Upper lobe of left lung (tissue), 6 donors: ENCODE measurements around the gene ALLC. TPM values are rescaled to one million over a fixed set of nuclear protein-coding genes. Genes with fewer than 3 reads are reported as not detected.

Experiments used
- ATAC-seq, 2 donors: fragments of 200-7000 bp; cut with Tn5 transposase; one replicate each; pipeline ENCODE4 v1.9.1; 2022; ENCODE audit warnings: mild to moderate bottlenecking in 2 of 2, moderate library complexity in 2 of 2; ENCODE audit not compliant: low FRiP score in 2 of 2
- DNase-seq, 2 donors: peaks; one replicate each; pipeline ENCODE4 v3.0.0-alpha.2; 2019 to 2020
- H3K27ac ChIP-seq, 4 donors: fragments of 200-600 bp; sonication (generic); one replicate each; pipeline ENCODE4 v1.5.1; 2016 to 2019
- H3K27me3 ChIP-seq, 4 donors: fragments of 200-600 bp; sonication (generic); one replicate each; pipeline ENCODE4 v1.5.1; 2017 to 2019
- H3K36me3 ChIP-seq, 4 donors: fragments of 200-600 bp; sonication (generic); one replicate each; pipeline ENCODE4 v1.5.1; 2016 to 2019
- H3K4me1 ChIP-seq, 4 donors: fragments of 200-600 bp; sonication (generic); one replicate each; pipeline ENCODE4 v1.5.1; 2018 to 2019
- H3K4me3 ChIP-seq, 4 donors: fragments of 200-600 bp; sonication (generic); one replicate each; pipeline ENCODE4 v1.5.1; 2017 to 2019; ENCODE audit warnings: mild to moderate bottlenecking in 2 of 4, moderate library complexity in 1 of 4
- H3K9me3 ChIP-seq, 4 donors: fragments of 200-600 bp; sonication (generic); one replicate each; pipeline ENCODE4 v1.5.1; 2018 to 2019
- CTCF ChIP-seq, 6 experiments: fragments of 450-650 bp in 4 of 6; fragments of 200-600 bp in 2 of 6; sonication (generic) in 2 of 6; IDR thresholded peaks; one replicate each; pipeline ENCODE4 v1.5.1; 2016 to 2019; ENCODE audit warnings: antibody characterized with exemption in 6 of 6
- EP300 ChIP-seq, 4 donors: sonication (generic); formaldehyde crosslinking; IDR thresholded peaks; one replicate each; pipeline ENCODE4 v1.5.1; 2017; ENCODE audit warnings: antibody characterized with exemption in 4 of 4, control low read depth in 2 of 4
- POLR2A ChIP-seq, 4 donors: fragments of 450-650 bp; IDR thresholded peaks; one replicate each; pipeline ENCODE4 v1.5.1; 2016 to 2017; ENCODE audit warnings: antibody characterized with exemption in 4 of 4, mild to moderate bottlenecking in 2 of 4
- POLR2AphosphoS5 ChIP-seq, 2 donors: sonication (generic); formaldehyde crosslinking; IDR thresholded peaks; one replicate each; pipeline ENCODE4 v1.5.1; 2017; ENCODE audit warnings: antibody characterized with exemption in 2 of 2
- WGBS, 2 donors: methylation state at CpG; one replicate each; pipeline ENCODE4 v1.1.5; 2017 to 2018; 5-methylcytosine and 5-hydroxymethylcytosine counted together
- total RNA-seq, 6 donors: library from RNA; depleted of rRNA in 4 of 6; stranded (reverse); fragments of >200 nt in 4 of 6; gene quantifications; one replicate each; pipeline versions ENCODE4 v1.1.0 to v1.2.1, GENCODE V29; 2016 to 2021
- donor health status: DM: no; HTN: no; CAD: no; lungs with moderate emphysema.
- donor health status: DM: no; HTN: yes; CAD: no; lungs with severe emphysema.

ALLC gene
- total RNA-seq, 6 donors from 2014 or later: not detected

DNA sequence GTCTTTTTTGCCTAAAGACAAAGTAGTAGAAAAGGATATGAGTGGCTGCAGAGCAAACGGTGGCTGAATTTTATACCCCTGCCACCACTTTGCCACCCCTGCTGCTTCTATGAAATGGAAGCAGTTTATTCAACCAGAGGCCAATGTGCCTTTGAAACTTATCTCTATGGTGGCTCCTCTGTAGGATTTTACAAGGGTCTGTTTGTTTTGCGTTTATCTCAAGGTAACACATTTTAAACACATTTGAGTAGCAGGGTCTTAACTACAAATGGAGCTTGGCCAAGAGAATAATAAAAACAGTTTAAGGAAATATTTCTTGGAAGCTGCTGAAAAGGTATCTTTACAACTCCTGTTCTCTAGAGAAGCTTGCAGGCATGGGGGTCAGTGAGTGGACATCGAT, 6.1 kb downstream of the ALLC start:
- Histone ChIP-seq H3K27ac (no peak overlapping the region), H3K4me3 (no peak overlapping the region), H3K4me1 (peaks cover 0 to 3% (median 0%) of the 10 kb centered on the region in 4 donors), H3K36me3 (no peaks in the 10 kb centered on the region), H3K27me3 (no peaks in the 10 kb centered on the region), H3K9me3 (no peaks in the 10 kb centered on the region)
- no peak for DNase-seq
- no peak for ATAC-seq
- 45 to 64% methylated on average over 3 of the region's 3 CpGs for WGBS, 2 donors
- TF ChIP-seq POLR2A (IDR thresholded peaks at IDR 0.05) (no peak), EP300 (IDR thresholded peaks at IDR 0.05) (no peak), CTCF (IDR thresholded peaks at IDR 0.05) (no peak), POLR2AphosphoS5 (IDR thresholded peaks at IDR 0.05) (no peak)

DNA sequence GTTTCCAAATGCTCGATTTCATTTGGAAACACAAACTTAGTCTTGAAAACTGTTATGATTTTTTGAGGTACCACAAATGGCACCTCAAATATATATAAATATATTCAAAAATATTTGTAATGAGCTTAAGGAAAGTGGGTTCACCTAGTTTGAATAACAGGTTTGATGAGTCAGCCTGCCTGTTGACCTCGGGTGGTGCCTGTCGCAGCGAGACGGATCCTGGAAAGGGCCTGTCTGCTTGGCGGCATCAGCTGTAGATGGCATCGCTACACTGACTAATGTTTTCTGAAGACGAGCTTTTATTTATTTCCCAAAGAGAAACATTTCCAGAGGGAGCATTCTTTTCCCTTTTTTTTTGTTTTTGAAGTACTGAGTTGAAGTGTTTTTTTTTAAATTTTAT, 6.9 kb downstream of the ALLC start:
- Histone ChIP-seq H3K4me3 (no peak overlapping the region), H3K9me3 (no peaks in the 10 kb centered on the region), H3K27me3 (no peaks in the 10 kb centered on the region), H3K36me3 (no peaks in the 10 kb centered on the region), H3K27ac (no peak overlapping the region), H3K4me1 (peaks cover 0 to 3% (median 0%) of the 10 kb centered on the region in 4 donors)
- 82 to 87% methylated on average over 8 of the region's 8 CpGs for WGBS, 2 donors
- ATAC-seq (no peak), DNase-seq (no peak)
- TF ChIP-seq POLR2A (IDR thresholded peaks at IDR 0.05) (no peak), POLR2AphosphoS5 (IDR thresholded peaks at IDR 0.05) (no peak), EP300 (IDR thresholded peaks at IDR 0.05) (no peak), CTCF (IDR thresholded peaks at IDR 0.05) (no peak)

DNA sequence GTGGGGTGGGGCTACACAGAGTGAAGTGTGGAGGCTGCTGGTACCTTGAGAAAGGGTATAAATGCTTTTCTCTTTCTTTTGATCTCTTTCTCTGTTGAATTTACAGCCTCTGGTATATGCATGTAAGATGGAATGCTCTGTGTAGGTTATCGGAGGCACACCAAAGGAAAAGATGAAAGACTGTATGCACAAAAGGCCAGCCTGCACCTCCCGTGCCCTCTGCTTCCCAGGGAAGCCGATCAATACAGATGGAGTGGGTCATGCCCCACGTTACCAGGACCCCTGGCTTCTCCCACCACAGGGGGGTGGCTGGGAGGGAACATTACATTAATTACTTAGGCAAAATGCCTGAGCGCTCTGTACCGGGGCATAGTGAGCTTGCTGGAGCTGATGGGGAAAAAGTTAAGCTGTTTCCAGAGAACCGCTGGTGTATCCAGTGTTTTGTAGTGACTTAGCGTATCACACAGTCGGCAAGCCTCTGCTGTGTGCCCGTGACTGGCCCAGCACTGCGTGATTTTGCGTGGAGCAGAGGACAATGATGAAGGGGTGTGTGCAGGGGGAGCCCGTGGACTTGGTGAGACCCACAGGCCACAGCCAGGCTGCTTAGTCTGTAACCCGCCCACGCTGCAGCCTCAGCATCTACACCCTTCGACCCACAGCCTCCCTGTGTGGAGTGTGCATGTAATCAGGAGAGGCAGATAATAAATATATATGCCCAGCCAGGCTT, 8.0 kb downstream of the ALLC start:
- peaks cover 0 to 3% (median 0%) of the 10 kb centered on the region in 4 donors for H3K4me1 ChIP-seq
- no peaks in the 10 kb centered on the region for H3K27me3 ChIP-seq
- H3K27ac ChIP-seq: no peak overlapping the region
- WGBS, 2 donors: 87 to 89% methylated on average over 16 of the region's 16 CpGs
- ATAC-seq (peak; percentile 20 to 23), DNase-seq (no peak)
- no peaks in the 10 kb centered on the region for H3K36me3 ChIP-seq
- TF ChIP-seq POLR2A (IDR thresholded peaks at IDR 0.05) (no peak), POLR2AphosphoS5 (IDR thresholded peaks at IDR 0.05) (no peak), EP300 (IDR thresholded peaks at IDR 0.05) (no peak), CTCF (IDR thresholded peaks at IDR 0.05) (no peak)
- no peaks in the 10 kb centered on the region for H3K9me3 ChIP-seq
- no peak overlapping the region for H3K4me3 ChIP-seq

DNA sequence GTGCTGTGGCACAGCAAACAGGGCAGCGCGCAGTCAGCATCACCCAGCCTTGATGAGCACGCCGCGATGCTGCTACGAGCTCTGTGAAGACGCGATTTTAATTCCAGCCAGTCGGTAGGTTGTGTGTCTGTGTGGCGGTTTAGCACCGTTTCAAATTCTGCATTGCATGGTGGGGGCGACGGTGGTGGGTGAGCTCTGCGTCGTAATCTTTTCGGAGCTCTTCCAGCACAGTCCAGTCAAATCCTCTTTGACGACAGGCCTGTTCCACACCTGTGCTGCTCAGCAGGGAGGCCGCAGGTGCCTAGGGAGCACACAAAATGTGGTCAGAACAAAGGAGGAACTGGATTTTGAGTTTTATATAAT, 8.6 kb downstream of the ALLC start:
- peak in 1 of 2 donors; percentile 3 for ATAC-seq
- no peaks in the 10 kb centered on the region for H3K36me3 ChIP-seq
- no peak for TF ChIP-seq POLR2A (IDR thresholded peaks at IDR 0.05)
- TF ChIP-seq POLR2AphosphoS5 (IDR thresholded peaks at IDR 0.05): no peak
- no peak for TF ChIP-seq CTCF (IDR thresholded peaks at IDR 0.05)
- TF ChIP-seq EP300 (IDR thresholded peaks at IDR 0.05): no peak
- H3K4me1 ChIP-seq: peaks cover 0 to 3% (median 0%) of the 10 kb centered on the region in 4 donors
- no peak for DNase-seq
- no peak overlapping the region for H3K4me3 ChIP-seq
- H3K27ac ChIP-seq: no peak overlapping the region
- no peaks in the 10 kb centered on the region for H3K27me3 ChIP-seq
- no peaks in the 10 kb centered on the region for H3K9me3 ChIP-seq
- WGBS, 2 donors: 93 to 96% methylated on average over 17 to 18 of the region's 18 CpGs

DNA sequence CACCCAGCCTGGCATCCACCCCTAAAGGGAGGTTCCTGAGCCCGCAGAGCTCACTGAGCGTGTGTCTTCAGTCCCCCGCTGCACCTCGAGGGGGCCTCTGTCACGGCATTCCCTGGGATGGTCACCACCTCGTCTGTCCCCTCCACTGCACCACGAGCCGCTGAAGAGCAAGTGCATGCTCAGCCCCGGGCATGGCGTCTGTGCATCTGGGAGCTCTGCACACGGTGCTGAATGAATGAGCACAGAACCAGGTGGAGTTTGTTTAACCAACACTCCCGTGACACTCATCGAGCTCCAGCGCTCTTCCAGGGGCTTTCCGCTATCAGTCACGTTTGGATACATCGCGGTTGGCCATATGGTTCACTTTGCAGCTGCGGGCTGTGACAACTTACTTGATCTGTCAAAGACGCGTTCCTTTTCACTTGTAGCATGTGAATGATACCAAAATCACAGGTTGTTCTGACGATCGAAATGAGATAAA, 9.2 kb downstream of the ALLC start:
- Histone ChIP-seq H3K27ac (no peak overlapping the region), H3K4me1 (peaks cover 0 to 3% (median 0%) of the 10 kb centered on the region in 4 donors), H3K27me3 (no peaks in the 10 kb centered on the region), H3K36me3 (no peaks in the 10 kb centered on the region), H3K9me3 (no peaks in the 10 kb centered on the region), H3K4me3 (peak overlapping the region in 1 of 4 donors; percentile 12)
- WGBS, 2 donors: 43 to 45% methylated on average over 22 to 23 of the region's 23 CpGs
- DNase-seq (peak in 1 of 2 donors; percentile 21), ATAC-seq (peak; percentile 19 to 69)
- no peak for TF ChIP-seq CTCF (IDR thresholded peaks at IDR 0.05)
- TF ChIP-seq EP300 (IDR thresholded peaks at IDR 0.05): peak in 1 of 4 donors; percentile 11
- TF ChIP-seq POLR2A (IDR thresholded peaks at IDR 0.05): no peak
- TF ChIP-seq POLR2AphosphoS5 (IDR thresholded peaks at IDR 0.05): peak in 1 of 2 donors; percentile 50
